Calu3 (cell line): ENCODE results near the gene PAQR4. TPM values are rescaled to one million over a fixed set of nuclear protein-coding genes. Genes with fewer than 3 reads are reported as not detected.

Experiments
- BruUV-seq: library from RNA; stranded (reverse); fragments of 400-500 nt; replicated peaks from 2 replicates; lab custom pipeline; 2021; lab: Mats Ljungman, UMichigan
- CTCF ChIA-PET: fragments of 300-600 bp; sonication (Branson Sonifier 250); formaldehyde crosslinking; loops from one replicate; lab custom pipeline; 2022; ENCODE audit warnings: antibody characterized with exemption; lab: Charles Lee
- DNase-seq: peaks from one replicate; pipeline ENCODE4 v3.0.0; 2022
- H3K27ac Mint-ChIP-seq: one replicate; pipeline ENCODE4 v1.8.0; 2022; ENCODE audit warnings: mixed read lengths; ENCODE audit not compliant: unreplicated experiment
- H3K27me3 Mint-ChIP-seq: one replicate; pipeline ENCODE4 v1.8.0; 2022; ENCODE audit warnings: mixed read lengths; ENCODE audit not compliant: unreplicated experiment
- H3K36me3 Mint-ChIP-seq: one replicate; pipeline ENCODE4 v1.8.0; 2022; ENCODE audit warnings: mild to moderate bottlenecking, moderate library complexity, mixed read lengths; ENCODE audit not compliant: insufficient read depth, unreplicated experiment
- H3K4me1 Mint-ChIP-seq: one replicate; pipeline ENCODE4 v1.8.0; 2022; ENCODE audit warnings: mild to moderate bottlenecking, low read depth, mixed read lengths; ENCODE audit not compliant: unreplicated experiment
- H3K4me3 Mint-ChIP-seq: one replicate; pipeline ENCODE4 v1.8.0; 2022; ENCODE audit warnings: mild to moderate bottlenecking, low read depth, moderate library complexity, mixed read lengths; ENCODE audit not compliant: unreplicated experiment
- H3K9me3 Mint-ChIP-seq: one replicate; pipeline ENCODE4 v1.8.0; 2022; ENCODE audit warnings: low read depth, mixed read lengths; ENCODE audit not compliant: unreplicated experiment
- intact Hi-C: fragments of 100-400 bp; cut with micrococcal nuclease; formaldehyde crosslinking; loops from one replicate; pipeline ENCODE4 v1.10.0; 2022; ENCODE audit not compliant: unreplicated experiment
- total RNA-seq: library from RNA; stranded (reverse); gene quantifications from 2 replicates; pipeline ENCODE4 v1.2.3, GENCODE V29; 2022
- TF ChIP-seq, protein P1 (sequence below): fragments of 200-600 bp; IDR thresholded peaks from one replicate; pipeline ENCODE4 v1.8.0; 2022; ENCODE audit warnings: antibody characterized with exemption; ENCODE audit not compliant: unreplicated experiment

PAQR4 gene
- total RNA-seq, 1 experiment from 2014 or later, result 56.0 TPM

DNA sequence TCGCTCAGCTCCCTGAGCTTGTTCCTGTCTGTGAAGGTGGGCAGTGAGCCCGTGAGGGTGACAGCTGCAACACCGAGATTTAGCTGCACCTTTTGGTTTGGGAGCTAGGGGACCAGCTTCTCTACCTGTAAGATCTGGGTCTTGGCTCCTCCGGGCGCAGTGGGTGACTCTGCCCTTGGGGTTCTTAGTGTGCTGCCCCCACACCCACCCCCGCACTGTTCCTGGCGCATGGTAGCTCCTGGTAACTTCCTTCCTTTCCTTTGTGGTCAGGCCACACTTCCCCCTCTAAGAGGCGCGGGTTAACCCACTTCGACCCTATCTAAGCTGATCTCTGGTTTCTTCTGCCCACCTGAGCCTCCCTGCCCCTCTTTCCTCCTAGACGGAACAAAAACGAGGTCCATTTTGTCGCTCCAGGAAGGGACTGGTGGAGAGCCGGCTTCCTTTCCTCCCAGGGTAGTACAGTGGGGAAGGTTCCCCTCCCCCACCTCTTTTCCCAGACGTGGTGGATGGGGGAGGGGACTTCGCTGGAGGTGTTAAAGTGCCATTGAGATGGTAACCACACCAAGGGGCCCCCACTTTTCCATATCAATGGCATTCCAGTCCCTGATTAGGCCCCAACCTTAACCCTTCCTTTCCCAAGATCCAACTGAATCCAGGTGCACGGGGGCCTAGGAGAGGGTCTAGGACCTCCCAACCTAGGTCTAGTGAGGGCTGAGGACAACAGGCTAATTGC, 39.0 kb downstream of the PAQR4 start:
- Mint-ChIP-seq H3K27me3 (no peaks in the 10 kb centered on the region), H3K36me3 (peaks cover 92% of the 10 kb centered on the region), H3K9me3 (no peaks in the 10 kb centered on the region), H3K27ac (peak overlapping the region; percentile 76), H3K4me3 (peak overlapping the region; percentile 87), H3K4me1 (peaks cover 45% of the 10 kb centered on the region)
- TF ChIP-seq, protein P1, sequence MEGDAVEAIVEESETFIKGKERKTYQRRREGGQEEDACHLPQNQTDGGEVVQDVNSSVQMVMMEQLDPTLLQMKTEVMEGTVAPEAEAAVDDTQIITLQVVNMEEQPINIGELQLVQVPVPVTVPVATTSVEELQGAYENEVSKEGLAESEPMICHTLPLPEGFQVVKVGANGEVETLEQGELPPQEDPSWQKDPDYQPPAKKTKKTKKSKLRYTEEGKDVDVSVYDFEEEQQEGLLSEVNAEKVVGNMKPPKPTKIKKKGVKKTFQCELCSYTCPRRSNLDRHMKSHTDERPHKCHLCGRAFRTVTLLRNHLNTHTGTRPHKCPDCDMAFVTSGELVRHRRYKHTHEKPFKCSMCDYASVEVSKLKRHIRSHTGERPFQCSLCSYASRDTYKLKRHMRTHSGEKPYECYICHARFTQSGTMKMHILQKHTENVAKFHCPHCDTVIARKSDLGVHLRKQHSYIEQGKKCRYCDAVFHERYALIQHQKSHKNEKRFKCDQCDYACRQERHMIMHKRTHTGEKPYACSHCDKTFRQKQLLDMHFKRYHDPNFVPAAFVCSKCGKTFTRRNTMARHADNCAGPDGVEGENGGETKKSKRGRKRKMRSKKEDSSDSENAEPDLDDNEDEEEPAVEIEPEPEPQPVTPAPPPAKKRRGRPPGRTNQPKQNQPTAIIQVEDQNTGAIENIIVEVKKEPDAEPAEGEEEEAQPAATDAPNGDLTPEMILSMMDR, result no peak
- BruUV-seq, result no TSS peak
- CTCF ChIA-PET, result interaction anchor here (1.0 to 7.7 kb wide), 3 partner anchors 13 to 24 kb away, joined by 5 to 126 read pairs (median 5); partner anchors contain the start of genes CLDN6, HCFC1R1, THOC6 and TNFRSF12A
- intact Hi-C loops, result loop anchor here (1.0 kb wide), 1 partner anchor 12 kb away; the partner anchor contains the start of gene TNFRSF12A
- DNase-seq, result peak; percentile 30

GRCh38 chr16:3008690-3009037, 39.5 kb downstream of the PAQR4 start:
- CTCF ChIA-PET, result interaction anchor here (7.7 kb wide), 1 partner anchor 13 kb away, joined by 126 read pairs; the partner anchor contains the start of genes CLDN6, HCFC1R1, THOC6 and TNFRSF12A
- Mint-ChIP-seq H3K27me3 (no peaks in the 10 kb centered on the region), H3K4me1 (peaks cover 51% of the 10 kb centered on the region), H3K9me3 (no peaks in the 10 kb centered on the region), H3K27ac (peak overlapping the region; percentile 76), H3K36me3 (peaks cover 93% of the 10 kb centered on the region), H3K4me3 (peak overlapping the region; percentile 87)
- TF ChIP-seq, protein P1, result no peak
- intact Hi-C loops, result no loop called here
- no TSS peak for BruUV-seq
- no peak for DNase-seq

- H3K9me3 Mint-ChIP-seq, result no peaks in the 10 kb centered on the region
- TF ChIP-seq, protein P1, result no peak
- TSS peak; percentile 27 for BruUV-seq
- H3K4me1 Mint-ChIP-seq, result peaks cover 62% of the 10 kb centered on the region
- H3K36me3 Mint-ChIP-seq, result peaks cover 88% of the 10 kb centered on the region
- intact Hi-C loops, result no loop called here
- H3K27me3 Mint-ChIP-seq, result no peaks in the 10 kb centered on the region
- DNase-seq, result peak; percentile 98
- peak overlapping the region; percentile 89 for H3K27ac Mint-ChIP-seq
- CTCF ChIA-PET, result interaction anchor here (1.6 to 7.7 kb wide), 3 partner anchors 12 to 48 kb away, joined by 5 to 126 read pairs (median 13); partner anchors contain the start of genes CLDN6, HCFC1R1, THOC6 and TNFRSF12A
- H3K4me3 Mint-ChIP-seq, result peak overlapping the region; percentile 48
These were observed 40.6 kb downstream of the PAQR4 start for GRCh38 chr16:3009568-3010390.

GRCh38 chr16:3010510-3010909, 41.4 kb downstream of the PAQR4 start:
- intact Hi-C loops, result no loop called here
- no peak overlapping the region for H3K27ac Mint-ChIP-seq

More at GRCh38 chr16:3010510-3010909, 41.4 kb downstream of the PAQR4 start:
- DNase-seq, result no peak
- peak overlapping the region; percentile 48 for H3K4me3 Mint-ChIP-seq
- TF ChIP-seq, protein P1, result no peak
- peaks cover 65% of the 10 kb centered on the region for H3K4me1 Mint-ChIP-seq
- H3K36me3 Mint-ChIP-seq, result peaks cover 80% of the 10 kb centered on the region
- H3K27me3 Mint-ChIP-seq, result no peaks in the 10 kb centered on the region
- CTCF ChIA-PET, result interaction anchor here (1.6 to 7.7 kb wide), 3 partner anchors 11 to 48 kb away, joined by 5 to 126 read pairs (median 13); partner anchors contain the start of genes CLDN6, HCFC1R1, THOC6 and TNFRSF12A
- BruUV-seq, result no TSS peak
- no peaks in the 10 kb centered on the region for H3K9me3 Mint-ChIP-seq
